Breast epithelium (tissue), 3 donors: ENCODE data around the gene DSPP.

ENCODE experiments used
- CTCF ChIP-seq, 3 donors: fragments of 450-650 bp; IDR thresholded peaks; one replicate each; pipeline ENCODE4 v1.5.1; 2016 to 2017; ENCODE audit warnings: antibody characterized with exemption in 3 of 3, mild to moderate bottlenecking in 3 of 3, moderate library complexity in 3 of 3
- POLR2A ChIP-seq: fragments of 450-650 bp; IDR thresholded peaks from one replicate; pipeline ENCODE4 v1.6.1; 2016; ENCODE audit warnings: antibody characterized with exemption, mild to moderate bottlenecking, moderate library complexity
- POLR2AphosphoS5 ChIP-seq, 3 donors: sonication (generic); formaldehyde crosslinking; IDR thresholded peaks; one replicate each; pipeline ENCODE4 v1.6.1; 2017; ENCODE audit warnings: antibody characterized with exemption in 3 of 3

GRCh38 chr4:87622303-87622702 is 14.0 kb downstream of the DSPP start:
- TF ChIP-seq CTCF (IDR thresholded peaks at IDR 0.05) (no peak), POLR2AphosphoS5 (IDR thresholded peaks at IDR 0.05) (no peak), POLR2A (no peak)
